Stimulated activated CD8-positive, alpha-beta memory T cell treated with anti-CD3 and anti-CD28 coated beads, Interleukin-7, amount 100 ng/mL, for 24 hours (primary cell): Measurements from ENCODE around the gene TNKS1BP1.
A peak's percentile ranks its signal among the peaks of the same experiment; 100 is the strongest.
"Not testable (repeated sequence)": the region's sequence is repeated elsewhere in the genome, so short reads cannot be mapped to it uniquely, and the experiment has no call there.

Experiments used
- DNase-seq: peaks from one replicate; pipeline ENCODE4 v3.0.0-alpha.2; 2020; ENCODE audit warnings: low read depth

The TNKS1BP1 gene

DNA sequence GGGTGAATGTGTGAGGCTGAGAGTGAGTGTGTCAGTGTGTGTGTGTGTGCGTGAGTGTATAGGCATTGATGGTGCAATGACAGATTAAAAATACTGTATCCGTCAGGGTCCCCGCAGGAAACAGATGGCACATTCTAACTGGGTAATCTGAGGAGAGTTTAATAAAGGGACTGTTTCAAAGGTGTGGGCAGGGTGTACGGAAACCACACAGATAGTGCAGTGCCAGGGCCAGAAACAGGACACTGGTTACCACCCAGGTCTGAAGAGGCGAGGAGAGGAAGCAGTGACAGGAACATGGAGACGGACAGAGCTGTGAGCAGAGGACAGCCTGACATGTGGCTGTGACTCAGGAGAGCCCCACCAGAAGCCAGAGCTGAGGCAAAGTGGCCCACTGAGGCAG, 29.9 kb upstream of the TNKS1BP1 start:
- DNase-seq, result no peak

DNA sequence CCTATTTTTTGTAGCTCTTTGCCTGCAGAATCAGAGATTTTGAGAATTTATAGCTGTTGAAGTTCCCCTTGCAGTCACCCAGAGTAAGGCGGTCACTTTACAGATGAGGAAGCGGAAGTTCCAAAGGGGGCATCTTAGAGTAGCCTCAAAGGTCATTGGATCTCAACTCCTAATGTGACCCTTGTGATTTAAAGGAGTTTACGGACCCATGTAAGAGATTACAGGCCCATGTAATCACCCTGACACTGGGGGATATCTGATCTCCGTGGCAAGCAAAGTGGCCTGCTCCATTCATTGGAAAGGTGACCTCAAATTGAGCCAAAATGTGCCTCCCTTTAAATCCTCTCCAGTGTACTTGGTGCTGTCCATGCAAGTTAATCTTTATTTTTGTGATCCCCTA, 29.1 kb upstream of the TNKS1BP1 start:
- no peak for DNase-seq

DNA sequence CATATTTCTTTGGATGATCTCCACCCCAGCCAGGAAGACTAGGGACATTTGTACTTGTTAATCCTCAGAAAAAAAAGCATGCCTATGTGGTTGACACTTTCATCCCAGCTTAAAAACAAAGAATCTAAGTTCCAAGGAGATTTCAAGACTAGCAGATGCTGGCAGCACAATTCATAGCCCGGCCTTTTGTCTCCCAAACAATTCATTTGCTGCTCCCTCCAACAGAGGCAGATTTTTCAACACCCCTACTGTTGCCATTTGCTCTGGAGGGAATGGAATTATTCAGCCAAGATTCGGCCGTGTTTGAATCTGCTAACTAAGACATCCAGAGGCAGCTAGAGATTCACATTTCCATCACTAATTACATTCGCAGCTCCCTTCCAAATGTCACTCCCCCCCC, 28.7 kb upstream of the TNKS1BP1 start:
- DNase-seq, result no peak

DNA sequence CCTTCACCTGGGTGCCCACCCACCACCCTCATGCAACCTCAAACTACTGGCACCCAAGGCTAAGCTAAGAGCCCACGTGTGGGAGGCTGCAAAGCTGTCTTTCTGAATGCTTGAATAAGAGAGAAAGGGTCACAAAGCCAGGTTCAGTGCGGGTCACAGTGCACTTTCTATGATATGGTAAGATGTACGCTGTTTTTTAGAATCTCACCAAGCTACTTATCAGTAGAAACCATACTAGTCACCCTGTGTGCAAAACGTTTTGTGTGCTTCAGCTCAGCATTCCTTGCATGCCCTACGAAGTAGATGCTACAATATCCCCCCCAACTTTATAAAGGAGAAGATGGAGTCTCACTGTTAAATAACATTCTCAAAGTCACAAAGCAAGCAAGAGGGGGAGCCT, 28.3 kb upstream of the TNKS1BP1 start:
- DNase-seq, result no peak

DNA sequence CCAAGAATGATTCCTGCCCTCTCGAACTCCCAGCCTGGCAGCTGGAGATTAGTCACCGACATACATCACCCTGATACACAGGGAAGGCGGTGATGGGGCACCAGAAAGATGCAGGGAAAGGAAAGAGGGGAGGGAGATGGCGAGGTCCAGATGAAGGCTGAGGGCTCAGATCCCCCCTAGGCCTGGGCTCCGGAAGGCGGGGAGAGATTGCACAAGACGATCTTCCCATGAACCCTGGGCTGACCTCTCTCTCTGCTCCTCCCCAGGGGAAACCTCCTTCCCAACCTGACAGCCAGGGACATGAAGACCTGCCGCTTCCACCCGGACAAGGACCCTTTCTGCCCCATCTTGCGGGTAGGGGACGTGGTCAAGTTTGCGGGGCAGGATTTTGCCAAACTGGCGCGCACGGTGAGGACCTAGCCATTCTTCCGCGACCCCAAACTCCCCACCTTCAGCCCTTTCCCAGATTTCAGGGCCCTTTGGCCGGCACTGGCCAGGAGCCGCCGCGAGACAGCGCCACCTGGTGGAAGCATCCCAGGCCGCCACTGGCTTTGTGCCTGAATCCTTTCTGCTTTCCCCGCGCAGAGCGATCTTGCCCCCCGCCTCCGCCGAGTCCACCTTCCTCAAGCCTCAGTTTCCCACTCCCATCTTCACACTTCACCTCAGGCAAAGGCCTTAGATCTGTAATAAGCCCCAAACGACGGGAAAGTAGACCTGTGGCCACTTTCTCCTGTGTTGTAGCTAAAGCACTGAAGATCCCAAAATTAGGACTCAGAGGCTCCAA, 24.9 kb upstream of the TNKS1BP1 start:
- peak; percentile 43 for DNase-seq

DNA sequence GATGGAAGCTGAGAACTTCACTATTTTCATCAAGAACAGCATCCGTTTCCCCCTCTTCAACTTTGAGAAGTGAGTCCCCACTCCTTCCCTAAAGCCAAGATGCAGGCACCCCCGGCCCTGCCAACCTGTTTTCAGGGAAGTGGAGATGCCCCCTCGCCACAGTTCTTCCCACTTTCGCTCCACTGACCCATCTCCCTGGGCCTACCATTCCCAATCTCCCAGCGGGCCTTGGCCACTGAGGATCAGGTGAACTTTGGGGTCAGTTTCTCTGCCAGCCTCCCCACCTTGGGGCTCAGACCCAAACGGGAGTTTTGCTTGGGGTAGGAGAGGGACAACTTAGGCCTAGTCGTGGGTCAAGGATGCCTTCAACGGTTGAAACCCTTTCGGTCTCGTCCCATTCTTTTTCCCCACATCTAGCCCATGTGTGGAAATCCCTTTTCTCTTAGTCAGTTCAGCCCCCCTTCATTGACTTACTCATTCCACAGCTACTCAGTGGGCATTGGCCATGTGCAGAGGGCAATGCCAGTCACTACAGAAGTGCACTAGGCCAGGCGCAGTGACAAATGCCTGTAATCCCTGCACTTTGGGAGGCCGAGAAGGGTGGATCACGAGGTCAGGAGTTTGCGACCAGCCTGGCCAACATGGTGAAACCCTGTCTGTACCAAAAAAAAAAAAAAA, 24.0 kb upstream of the TNKS1BP1 start:
- no peak for DNase-seq

DNA sequence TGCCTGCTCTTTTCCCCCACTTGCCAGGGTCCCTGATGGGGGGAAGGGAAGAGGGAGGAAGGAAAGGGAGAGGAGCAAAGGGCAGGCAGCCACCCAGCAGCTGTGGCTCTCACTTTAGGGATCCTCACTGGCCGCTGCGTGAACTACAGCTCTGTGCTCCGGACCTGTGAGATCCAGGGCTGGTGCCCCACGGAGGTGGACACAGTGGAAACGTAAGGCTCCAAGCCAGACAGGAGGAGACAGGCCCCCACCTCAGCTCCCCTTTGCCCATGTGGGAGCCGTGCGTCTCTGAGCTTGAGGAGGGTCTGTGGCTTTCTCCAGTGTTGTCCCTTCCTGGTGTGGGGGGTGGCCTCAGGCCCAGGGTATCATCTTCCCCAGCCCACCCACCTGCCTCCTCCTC, 23.3 kb upstream of the TNKS1BP1 start:
- DNase-seq, result no peak

DNA sequence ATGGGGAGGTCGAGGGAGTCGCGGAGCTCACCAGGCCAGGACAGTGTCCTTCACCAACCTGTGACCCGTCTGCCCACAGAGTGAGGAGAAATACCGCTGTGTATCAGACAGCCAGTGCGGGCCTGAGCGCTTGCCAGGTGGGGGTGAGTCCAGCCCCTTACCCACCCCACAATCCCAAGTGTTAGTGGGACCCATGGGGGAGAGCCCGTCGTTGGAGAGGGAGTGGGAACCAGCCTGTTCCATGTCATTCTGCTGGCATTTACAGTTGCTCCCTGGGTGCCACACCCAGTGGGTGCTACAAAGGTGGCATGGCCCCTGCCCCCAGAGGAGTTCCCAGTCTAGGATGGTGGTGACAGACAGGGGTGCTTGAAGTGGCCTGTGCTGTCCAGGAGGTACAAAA, 22.6 kb upstream of the TNKS1BP1 start:
- no peak for DNase-seq

DNA sequence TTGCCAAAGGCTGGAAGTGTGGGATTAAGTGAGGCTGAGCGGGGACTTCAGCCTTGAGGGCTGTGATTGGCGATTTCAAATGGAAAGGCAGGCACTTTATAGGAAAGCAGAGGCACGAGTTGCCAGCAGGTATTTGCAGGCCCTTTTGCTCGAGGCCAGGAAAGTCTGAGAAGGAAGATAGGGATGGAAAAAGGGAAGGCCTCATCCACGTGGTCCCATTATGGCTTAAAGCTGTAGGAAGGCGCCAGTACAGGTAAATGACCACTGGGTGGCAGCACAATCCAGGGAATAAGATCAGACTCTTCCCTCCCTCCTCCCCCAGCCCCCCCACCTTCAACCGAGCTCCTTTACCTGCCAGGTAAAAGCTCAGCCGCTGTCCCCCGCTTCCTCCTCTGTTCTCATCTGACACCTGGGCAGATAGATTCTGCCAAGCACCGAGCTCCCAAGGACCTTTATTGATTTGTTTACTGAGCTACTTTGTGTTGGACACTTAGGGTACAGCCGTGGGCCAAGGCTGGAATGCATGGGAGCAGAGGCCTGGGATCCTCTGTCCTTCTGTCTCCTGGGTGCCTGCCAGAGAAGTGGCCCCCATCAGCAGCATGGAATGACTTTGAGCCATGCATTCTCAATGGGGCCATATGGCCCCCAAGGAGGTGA, 20.9 kb upstream of the TNKS1BP1 start:
- DNase-seq, result peak; percentile 57

DNA sequence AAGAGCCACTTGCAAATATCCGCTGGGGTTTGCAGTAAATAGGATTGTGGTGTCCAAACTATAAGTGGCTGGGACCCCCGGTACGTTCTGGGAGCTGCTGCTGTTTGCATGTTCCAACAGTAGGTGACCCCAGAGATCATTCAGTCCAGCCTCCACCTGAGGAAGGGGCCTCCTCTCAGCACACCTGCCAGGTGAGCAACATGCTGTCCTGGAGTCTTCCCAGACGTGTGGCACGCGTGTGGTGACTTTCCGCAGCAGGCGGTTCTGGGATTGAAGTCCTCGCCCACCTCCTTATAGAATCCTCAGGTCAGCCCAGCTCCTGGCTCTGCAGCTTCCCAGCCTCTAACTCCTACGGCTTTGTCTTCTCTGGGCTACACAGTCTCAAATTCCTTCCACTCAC, 20.1 kb upstream of the TNKS1BP1 start:
- no peak for DNase-seq

DNA sequence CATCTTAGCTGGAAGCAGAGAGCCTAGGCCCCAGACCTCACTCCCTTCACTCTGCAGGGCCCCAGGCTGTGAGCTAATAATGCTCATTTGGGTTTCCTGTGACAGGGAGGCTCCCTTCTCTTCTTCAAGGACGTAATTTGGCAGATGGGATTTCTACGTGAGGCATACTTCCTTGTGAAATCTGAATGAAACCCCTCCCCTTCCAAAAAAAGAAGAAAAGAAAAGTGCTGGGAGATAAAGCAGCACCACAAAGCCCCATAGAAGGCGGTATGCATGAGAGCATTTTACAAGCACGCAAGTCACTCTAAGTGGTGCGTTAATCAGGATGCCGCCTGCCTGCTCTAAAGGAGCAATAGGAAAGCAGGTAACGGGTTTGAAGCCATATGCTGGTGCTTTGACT, 19.1 kb upstream of the TNKS1BP1 start:
- no peak for DNase-seq

DNA sequence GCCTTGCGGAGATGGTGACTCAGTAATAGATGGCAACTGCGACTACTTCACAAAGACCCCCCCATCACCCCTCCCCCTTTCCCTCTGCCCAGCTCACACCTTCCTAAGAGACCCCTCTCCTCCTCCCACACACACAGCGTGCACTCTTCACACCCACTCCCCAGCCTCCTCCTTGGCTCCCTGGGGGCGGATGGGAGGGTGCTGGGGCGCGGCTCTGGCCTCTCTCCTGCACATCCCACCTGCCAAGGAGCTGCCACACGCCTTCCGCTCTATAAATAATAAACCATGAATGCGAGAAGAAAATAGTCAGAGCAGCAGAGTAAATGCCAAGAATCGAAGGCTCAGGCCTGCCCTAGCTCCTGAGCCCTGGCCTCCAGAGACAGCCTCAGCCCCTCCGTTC, 17.9 kb upstream of the TNKS1BP1 start:
- DNase-seq, result no peak

DNA sequence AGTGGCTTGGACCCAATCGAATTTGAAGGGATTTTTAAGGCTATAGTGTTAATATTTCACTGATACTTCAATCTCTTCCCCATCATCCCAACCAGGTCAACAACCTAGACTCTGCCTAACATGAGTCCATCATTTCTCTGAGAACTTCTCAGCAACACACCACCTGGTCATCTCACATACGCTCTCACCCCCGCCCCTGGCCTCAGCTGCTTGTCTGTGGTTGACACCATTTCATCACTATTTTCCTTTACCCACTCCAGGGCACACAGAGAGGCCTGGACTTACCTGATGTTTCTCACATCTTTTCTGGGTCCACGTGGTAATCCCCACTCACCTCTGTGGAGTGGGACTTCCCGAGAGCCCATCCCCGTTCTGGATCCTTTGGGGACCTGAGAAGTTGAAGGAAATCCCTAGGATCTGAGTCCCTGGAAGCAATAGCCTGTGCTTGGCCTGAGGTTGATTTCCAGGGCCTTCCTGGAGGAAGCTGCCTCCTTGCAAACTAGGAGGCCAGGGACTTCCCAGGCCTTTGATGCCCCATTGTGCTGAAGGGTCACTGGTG, 16.6 kb upstream of the TNKS1BP1 start:
- no peak for DNase-seq

DNA sequence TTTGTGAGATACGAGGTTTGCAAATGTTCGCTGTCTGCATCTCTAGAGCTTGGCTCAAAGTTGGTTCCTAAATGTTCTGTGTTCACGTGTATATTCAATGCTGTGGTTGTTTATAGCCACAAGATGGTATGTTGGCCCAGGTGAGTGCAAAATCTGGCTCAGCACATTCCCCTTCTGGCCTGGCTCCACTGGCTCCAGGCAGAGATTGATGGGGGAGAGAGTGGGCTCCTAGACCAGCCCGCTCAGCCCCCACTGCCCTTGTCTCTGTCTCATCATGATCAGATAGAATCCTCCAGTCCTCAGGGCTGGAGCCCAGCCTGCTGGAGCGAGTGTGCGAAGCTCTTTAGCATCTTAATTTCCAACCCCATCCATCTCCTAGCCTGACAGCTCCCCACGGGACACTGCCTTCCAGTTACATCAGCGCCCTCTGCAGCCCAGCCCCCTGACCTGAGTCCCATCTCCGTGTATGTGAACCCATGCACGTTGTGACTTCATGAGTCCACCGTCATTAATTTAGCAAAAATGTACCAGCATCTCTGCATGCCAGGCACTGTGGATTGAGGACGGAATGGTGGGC, 15.4 kb upstream of the TNKS1BP1 start:
- DNase-seq, result no peak

DNA sequence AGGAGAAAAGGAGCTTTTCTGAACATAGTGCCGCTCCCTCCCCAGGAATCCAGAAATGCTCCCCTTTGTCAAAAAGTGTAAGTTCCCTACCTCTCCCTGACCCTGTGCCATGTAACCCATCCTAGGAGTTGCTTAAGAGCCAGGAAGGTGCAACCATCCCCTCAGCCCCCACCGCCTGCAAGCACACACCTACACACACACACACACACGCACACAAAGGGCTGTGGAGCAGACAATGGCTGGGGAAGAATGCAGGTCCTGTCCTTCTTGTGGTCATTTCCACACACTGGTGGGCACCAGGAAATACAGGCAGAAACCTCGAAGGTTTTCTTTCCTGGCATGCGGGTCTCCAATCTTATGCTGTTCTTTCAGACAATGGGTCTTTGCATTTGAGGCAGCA, 14.6 kb upstream of the TNKS1BP1 start:
- no peak for DNase-seq

DNA sequence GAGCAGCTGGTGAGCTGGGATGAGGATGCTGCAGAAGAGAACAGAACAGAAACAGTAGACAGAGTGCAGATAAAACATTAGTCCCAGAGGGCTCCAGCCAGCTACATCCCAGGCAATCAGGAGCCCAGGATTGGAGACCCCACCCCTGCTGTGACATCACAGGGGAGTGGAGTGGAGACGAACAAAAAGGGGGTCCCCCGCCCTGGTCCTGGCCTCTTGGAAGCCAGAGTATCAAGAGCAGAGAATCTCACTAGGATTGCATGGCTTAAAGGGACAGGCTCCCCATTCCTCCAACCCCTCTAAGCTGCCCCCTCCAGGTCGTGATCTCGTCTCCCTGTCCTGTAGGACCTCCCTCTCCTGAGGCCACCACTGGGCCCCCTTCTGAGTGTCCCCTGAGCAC, 13.4 kb upstream of the TNKS1BP1 start, which contains the start of gene P2RX3:
Gene P2RX3, plus strand, starts transcription at position 211 of the 400 bp plus-strand sequence. CDS start 199 bp downstream, outside the sequence.
- DNase-seq, result no peak

DNA sequence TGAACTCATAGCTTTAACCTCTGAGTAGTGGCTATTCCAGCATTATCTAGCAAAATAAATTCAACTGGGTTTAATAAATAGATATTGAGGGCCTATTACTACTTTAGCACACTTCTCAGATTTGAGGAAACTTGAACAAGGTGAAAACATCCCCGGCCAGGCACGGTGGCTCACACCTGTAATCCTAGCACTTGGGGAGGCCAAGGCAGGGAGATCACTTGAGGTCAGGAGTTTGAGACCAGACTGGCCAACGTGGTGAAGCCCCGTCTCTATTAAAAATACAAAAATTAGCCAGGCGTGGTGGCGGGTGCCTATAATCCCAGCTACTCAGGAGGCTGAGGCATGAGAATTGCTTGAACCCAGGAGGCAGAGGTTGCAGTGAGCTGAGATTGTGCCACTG, 12.1 kb upstream of the TNKS1BP1 start:
- DNase-seq, result not testable (repeated sequence)

DNA sequence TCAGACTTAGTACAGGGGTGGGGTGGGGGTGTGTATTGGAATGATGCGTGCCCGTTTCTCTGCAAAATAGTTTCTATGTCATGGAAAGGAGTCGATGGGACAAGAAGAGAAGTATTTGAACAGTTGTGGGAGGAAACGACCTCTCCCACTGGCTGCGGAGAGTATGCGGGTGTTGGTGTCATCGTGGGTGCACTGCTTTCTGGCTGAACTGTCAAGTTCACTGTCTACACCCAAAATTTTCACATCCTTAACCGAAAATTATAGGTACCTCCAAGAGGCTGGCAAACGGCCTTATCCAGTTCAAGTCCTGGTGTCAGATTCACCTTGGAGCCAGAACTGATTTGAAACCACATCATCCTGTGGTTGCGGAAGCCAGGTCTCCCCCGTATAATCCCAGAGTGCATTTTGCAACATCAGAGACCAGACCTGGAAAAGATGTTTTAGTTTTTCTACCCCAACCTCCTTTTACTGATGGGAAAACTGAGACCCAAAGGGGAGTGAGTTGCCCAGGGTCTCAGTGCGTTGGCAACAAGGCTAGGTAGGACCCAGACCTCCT, 11.4 kb upstream of the TNKS1BP1 start:
- no peak for DNase-seq

DNA sequence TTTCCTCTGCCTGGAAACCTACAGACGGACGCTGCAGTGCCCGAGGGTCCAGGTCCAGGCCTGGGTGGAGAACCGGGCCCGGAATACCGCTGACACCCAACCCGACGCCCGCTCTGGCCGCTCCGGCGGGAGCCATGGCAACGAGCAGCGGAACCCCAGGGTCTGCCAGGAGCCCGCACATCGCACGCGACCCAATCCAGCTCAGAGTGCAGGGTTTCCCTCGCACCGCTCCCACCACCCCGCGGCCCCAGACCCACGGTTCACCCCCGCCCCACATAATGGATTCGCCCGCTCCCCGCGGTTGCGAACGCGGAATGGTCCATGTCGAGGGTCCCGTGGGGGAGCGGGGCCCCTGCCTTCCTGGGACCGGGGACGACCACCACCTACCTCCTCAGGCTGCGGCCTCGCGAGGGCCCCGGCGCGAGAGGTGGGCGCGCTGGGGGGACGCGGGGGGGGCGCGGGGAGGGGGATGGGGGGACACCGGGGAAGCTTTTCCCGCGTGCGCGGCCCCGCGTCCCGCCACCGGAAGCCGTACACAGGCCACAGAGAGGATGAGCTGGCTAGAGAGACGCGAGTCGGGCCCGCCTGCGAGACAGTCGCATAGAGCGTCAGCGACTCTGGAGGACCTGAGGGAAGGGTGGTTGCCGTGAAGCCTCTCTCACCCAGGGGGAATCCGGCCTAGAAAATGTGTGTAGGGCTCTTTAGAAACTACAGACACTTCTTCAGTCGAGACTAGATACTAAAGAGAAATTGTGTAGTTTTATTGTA, 10.8 kb upstream of the TNKS1BP1 start, which contains the start of gene SSRP1:
Gene SSRP1, minus strand, starts transcription at position 550 of the 768 bp plus-strand sequence. CDS start 771 bp downstream, outside the sequence.
- peak; percentile 75 for DNase-seq

DNA sequence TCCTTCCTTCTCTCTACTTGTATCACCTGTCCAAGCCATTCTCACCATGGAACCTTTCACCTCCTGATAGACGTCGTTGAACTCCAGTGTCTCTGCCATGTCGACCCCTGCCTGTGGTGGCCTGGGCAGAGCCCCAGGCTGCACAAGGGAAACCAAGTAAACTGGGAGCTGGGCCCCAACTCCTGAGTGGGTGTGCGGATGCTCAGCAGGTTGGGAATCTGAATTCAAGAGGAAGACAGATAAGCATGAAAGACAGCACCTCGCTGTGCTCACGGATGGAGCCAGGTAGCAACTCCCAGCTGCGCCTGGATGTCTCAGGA, 10.2 kb upstream of the TNKS1BP1 start:
- no peak for DNase-seq

DNA sequence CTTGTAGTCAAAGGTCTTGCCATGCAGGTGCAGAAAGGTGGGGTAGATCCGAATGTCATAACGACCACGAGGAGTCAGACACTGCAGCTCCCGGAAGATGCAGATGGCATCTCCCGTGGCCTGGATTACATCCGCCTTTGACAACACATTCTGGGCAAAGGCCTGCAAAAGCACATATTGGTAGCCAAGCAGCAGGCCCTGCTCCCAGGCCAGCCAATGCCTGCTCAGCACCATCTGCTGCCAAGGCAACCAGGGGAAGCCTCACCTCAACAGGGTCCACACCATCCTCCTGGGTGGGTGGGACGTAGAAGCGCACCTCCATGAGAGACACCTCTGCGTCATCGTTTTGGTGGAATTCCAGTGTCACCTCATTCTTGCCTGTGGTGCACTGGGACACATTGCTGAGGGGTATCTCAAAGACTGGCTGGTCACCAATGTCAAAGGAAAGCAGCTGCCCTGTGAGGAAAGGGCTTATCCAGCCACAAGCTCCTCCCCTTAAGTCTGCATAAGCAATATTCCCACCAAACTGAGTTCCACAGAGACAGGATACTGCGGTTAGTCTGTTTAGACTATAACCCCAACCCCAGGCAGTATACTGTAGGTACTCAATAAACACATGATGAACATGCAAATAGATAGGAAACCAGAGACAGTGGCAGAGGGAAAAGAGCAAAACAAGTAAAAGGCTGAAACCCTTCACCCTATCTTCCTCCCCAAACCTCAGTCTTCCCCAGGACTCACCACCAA, 8.1 kb upstream of the TNKS1BP1 start:
- no peak for DNase-seq
